GM12801 (cell line): ENCODE data around the gene EXO5.

Experiments
- TF ChIP-seq, protein P1 (sequence below): IDR thresholded peaks from one replicate; pipeline ENCODE4 v1.5.1; 2011; ENCODE audit warnings: control low read depth; ENCODE audit not compliant: insufficient read length; ENCODE audit errors: extremely low read depth

EXO5 gene, protein sequence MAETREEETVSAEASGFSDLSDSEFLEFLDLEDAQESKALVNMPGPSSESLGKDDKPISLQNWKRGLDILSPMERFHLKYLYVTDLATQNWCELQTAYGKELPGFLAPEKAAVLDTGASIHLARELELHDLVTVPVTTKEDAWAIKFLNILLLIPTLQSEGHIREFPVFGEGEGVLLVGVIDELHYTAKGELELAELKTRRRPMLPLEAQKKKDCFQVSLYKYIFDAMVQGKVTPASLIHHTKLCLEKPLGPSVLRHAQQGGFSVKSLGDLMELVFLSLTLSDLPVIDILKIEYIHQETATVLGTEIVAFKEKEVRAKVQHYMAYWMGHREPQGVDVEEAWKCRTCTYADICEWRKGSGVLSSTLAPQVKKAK

DNA sequence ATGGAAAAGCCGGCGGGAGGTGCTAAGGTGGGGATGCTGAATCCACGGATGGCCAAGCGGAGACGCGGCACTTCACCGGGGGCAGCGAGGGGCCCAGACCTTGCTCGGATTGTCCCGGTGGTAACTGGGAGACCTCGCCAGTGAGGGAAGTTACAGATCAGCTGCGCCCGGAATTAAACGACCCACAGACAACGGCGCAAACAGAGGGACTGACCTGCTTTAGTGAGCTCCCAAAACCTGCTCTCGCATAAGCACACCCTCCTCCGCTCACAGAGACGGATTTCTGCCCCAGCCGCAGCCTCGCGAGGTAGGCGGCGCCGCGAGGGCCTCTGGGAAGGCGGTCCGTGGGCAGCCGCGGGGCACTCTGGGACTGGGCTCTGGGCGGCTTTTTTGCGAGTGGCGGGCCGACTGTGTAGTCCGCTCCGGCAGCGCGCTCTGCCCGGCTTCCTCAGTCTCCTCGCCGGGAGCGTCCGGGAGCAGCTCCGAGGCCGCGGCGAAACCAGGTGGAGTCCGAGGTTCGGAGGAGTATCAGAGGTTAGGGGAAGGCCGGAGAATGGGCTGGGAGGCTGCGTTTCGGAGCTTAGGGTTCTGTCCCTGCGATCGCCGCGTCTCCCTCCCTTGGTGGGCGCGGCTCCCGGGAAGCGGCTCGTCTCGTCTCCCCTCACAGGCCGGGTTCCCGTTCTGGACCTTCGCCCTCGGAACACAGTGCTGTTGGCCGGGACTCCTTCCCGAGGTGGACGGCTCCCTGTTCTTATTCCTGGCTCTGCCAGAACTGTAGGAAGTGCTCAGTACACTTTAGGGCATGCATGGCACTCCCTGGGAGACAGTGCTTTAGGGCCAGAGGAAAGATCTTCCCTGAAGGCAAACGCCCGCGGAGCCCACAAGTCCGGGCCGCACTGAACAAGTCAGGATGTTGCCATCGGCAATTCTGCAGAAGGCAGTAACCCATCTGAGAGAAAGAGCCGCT lies at the start of gene EXO5:
TSS of gene EXO5 (plus strand) at position 393 of the 967 bp plus-strand sequence. CDS start 5,778 bp downstream, outside the sequence.
- TF ChIP-seq, protein P1, sequence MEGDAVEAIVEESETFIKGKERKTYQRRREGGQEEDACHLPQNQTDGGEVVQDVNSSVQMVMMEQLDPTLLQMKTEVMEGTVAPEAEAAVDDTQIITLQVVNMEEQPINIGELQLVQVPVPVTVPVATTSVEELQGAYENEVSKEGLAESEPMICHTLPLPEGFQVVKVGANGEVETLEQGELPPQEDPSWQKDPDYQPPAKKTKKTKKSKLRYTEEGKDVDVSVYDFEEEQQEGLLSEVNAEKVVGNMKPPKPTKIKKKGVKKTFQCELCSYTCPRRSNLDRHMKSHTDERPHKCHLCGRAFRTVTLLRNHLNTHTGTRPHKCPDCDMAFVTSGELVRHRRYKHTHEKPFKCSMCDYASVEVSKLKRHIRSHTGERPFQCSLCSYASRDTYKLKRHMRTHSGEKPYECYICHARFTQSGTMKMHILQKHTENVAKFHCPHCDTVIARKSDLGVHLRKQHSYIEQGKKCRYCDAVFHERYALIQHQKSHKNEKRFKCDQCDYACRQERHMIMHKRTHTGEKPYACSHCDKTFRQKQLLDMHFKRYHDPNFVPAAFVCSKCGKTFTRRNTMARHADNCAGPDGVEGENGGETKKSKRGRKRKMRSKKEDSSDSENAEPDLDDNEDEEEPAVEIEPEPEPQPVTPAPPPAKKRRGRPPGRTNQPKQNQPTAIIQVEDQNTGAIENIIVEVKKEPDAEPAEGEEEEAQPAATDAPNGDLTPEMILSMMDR, result no peak

DNA sequence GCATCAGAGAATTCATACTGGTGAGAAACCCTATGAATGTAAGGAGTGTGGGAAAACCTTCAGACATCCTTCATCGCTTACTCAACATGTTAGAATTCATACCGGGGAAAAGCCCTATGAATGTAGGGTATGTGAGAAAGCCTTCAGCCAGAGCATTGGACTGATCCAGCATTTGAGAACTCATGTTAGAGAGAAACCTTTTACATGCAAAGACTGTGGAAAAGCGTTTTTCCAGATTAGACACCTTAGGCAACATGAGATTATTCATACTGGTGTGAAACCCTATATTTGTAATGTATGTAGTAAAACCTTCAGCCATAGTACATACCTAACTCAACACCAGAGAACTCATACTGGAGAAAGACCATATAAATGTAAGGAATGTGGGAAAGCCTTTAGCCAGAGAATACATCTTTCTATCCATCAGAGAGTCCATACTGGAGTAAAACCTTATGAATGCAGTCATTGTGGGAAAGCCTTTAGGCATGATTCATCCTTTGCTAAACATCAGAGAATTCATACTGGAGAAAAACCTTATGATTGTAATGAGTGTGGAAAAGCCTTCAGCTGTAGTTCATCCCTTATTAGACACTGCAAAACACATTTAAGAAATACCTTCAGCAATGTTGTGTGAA lies 45.5 kb upstream of the EXO5 start:
- TF ChIP-seq, protein P1, result no peak

DNA sequence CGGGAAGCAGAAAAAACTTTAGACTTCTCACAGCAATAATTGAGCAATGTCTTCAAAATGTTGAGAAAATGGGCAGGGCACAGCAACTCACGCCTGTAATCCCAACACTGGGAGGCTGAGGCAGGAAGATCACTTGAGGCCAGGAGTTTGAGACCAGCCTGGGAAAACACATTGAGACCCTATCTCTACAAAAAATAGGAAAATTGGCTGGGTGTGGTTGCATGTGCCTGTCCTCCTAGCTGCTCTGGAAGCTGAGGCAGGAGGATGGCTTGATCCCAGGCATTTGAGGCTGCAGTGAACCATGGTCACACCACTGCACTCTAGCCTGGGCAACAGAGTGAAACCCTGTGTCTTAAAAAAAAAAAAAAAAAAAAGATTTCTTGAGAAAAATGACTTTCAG lies 39.2 kb upstream of the EXO5 start:
- TF ChIP-seq, protein P1, result no peak

DNA sequence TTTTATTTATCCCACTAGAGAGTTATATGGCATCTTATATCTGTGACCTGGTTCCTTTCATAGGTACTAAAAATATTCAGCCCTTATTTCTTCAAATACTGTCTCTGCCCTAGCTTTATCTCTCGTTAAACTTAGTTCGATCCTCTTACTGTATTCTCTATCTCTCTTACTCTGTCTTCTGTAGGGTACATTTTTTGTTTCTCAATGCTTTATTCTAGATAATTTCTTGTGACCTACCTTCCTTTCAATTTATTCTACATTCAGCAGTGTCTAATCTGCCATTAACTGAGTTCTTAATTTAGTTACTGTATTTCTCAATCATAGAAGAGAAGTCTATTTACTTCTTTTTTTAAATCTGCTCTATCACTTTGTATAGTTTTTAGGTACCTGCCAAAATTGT lies 33.3 kb upstream of the EXO5 start:
- TF ChIP-seq, protein P1, result no peak

DNA sequence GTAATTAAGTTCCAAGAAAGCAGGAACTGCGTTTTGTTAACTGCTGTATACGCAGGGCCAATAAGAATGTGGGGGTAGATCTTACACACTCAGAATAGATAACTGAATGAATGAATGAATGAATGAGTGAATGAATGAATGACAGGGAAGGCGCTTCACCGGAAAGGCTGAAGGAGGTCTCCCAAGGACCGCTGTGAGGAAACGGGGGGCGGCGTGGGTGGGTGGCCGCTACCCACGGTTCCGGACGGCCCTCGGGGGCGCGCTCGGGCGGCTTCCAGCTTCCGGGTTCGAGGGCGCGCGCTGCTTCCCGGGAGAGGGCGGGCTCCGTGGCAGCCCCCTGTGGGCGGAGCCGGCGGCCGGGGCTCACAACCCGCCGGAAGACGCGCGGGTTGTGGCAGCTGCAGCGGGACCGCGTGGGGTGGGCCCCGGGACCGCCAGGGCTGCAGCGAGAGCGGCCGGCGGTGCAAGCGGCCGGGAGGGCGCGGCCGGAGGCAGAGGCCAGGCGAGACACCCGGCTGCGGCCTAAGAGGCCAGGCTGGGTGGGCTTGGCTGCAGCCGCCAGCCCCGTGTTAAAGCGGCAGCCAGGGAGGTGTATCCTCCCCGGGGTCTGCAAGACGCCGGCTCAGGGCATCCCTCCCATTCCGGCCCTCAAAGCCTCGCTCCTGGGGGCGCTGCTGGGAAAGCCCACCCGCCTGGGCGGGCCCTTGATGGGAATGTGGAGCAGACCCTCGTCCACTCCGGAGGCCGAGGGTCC lies 31.5 kb upstream of the EXO5 start, which contains the start of gene ZFP69:
TSS of gene ZFP69 (plus strand) at position 367 of the 754 bp plus-strand sequence. CDS start 2,072 bp downstream, outside the sequence.
- TF ChIP-seq, protein P1, result no peak

DNA sequence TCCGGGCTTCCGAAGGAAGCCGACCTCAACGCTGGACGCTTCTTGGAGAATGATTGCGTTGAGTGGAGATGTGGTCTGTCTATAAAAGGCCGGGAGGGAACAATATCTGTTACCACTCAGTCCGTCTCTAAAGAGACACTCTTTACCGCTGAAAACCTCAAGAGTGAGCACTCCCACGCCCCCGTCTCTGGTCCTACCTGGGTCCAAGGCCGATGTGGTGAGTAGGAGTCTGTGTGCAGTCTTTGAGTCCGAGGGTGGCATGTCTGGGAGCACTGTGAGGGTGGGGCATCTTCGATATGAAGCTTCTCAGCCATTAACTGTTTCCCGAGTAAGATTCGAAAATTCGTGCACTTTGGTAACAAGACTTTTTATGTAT lies 30.9 kb upstream of the EXO5 start:
- TF ChIP-seq, protein P1, result no peak
